Neural cell (in vitro differentiated cells): ENCODE results near the gene FBLN5.

ENCODE experiments used
- EZH2 ChIP-seq: fragments of 200-600, 300-800 bp; shearing (Covaris generic), sonication (generic); IDR thresholded peaks from 2 replicates; pipeline ENCODE4 v1.6.1; 2014; ENCODE audit warnings: antibody characterized with exemption, low read length, borderline replicate concordance, mild to moderate bottlenecking; ENCODE audit not compliant: insufficient read depth, poor library complexity, severe bottlenecking
- TF ChIP-seq, protein P1 (sequence below): fragments of 450-650 bp; IDR thresholded peaks from 2 replicates; pipeline ENCODE4 v1.5.1; 2014; ENCODE audit warnings: antibody characterized with exemption, mild to moderate bottlenecking, moderate library complexity; ENCODE audit not compliant: poor library complexity, severe bottlenecking

DNA sequence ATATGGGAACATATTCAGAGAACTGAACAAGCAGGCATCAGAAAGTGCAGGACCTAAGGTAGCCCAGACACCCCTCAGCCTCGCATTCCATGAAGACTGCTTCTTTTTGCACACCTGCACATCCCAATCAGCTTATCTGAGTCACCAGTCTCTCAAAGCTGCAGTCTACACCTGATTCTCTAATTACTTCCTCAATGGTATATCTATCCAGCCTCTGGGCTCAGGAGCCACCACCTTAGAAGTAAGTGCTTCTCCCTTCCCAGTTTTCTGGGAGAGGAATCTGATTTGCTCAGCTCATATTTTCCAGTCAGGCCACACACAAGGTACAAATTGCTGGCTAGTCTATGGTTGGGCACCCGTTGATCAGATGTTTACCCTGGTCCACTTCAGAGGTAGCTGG is 101.8 kb downstream of the FBLN5 start:
- TF ChIP-seq, protein P1, sequence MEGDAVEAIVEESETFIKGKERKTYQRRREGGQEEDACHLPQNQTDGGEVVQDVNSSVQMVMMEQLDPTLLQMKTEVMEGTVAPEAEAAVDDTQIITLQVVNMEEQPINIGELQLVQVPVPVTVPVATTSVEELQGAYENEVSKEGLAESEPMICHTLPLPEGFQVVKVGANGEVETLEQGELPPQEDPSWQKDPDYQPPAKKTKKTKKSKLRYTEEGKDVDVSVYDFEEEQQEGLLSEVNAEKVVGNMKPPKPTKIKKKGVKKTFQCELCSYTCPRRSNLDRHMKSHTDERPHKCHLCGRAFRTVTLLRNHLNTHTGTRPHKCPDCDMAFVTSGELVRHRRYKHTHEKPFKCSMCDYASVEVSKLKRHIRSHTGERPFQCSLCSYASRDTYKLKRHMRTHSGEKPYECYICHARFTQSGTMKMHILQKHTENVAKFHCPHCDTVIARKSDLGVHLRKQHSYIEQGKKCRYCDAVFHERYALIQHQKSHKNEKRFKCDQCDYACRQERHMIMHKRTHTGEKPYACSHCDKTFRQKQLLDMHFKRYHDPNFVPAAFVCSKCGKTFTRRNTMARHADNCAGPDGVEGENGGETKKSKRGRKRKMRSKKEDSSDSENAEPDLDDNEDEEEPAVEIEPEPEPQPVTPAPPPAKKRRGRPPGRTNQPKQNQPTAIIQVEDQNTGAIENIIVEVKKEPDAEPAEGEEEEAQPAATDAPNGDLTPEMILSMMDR, result no peak
- TF ChIP-seq EZH2, result no peak
